Mesendoderm (in vitro differentiated cells): ENCODE measurements around the gene APOBEC3C.
A peak's percentile ranks its signal among the peaks of the same experiment; 100 is the strongest.
"Not testable (repeated sequence)": the region's sequence is repeated elsewhere in the genome, so short reads cannot be mapped to it uniquely, and the experiment has no call there.

Experiments
- DNase-seq: peaks from one replicate; pipeline ENCODE4 v3.0.0; 2013
- H2AK5ac ChIP-seq: 2 replicates; pipeline ENCODE4 v1.6.1; 2013; ENCODE audit warnings: low read length, inconsistent platforms
- H2BK120ac ChIP-seq: 2 replicates; pipeline ENCODE4 v1.6.1; 2013; ENCODE audit warnings: low read depth, mild to moderate bottlenecking, low read length, moderate library complexity, mixed read lengths
- H2BK15ac ChIP-seq: replicated peaks from 2 replicates; pipeline ENCODE4 v1.6.1; 2013; ENCODE audit warnings: low read depth, mild to moderate bottlenecking, moderate library complexity
- H2BK5ac ChIP-seq: 2 replicates; pipeline ENCODE4 v1.6.1; 2013; ENCODE audit warnings: low read length, inconsistent platforms
- H3K18ac ChIP-seq: 2 replicates; pipeline ENCODE4 v1.6.1; 2013; ENCODE audit warnings: mild to moderate bottlenecking, low read length, mixed read lengths
- H3K23ac ChIP-seq: one replicate; pipeline ENCODE4 v1.6.1; 2013; ENCODE audit warnings: low read length
- H3K27ac ChIP-seq: 2 replicates; pipeline ENCODE4 v1.5.1; 2013; ENCODE audit warnings: low read depth, mild to moderate bottlenecking, inconsistent platforms, low read length, moderate library complexity
- H3K27me3 ChIP-seq: 2 replicates; pipeline ENCODE4 v1.6.1; 2013; ENCODE audit warnings: low read length, control low read depth, mild to moderate bottlenecking, inconsistent platforms; ENCODE audit not compliant: insufficient read depth, poor library complexity
- H3K36me3 ChIP-seq: 2 replicates; pipeline ENCODE4 v1.6.1; 2013; ENCODE audit warnings: low read length, inconsistent platforms; ENCODE audit not compliant: control insufficient read depth, insufficient read depth
- H3K4ac ChIP-seq: one replicate; pipeline ENCODE4 v1.6.1; 2013; ENCODE audit warnings: low read depth, mild to moderate bottlenecking, low read length, moderate library complexity
- H3K4me1 ChIP-seq: 2 replicates; pipeline ENCODE4 v1.6.1; 2013; ENCODE audit warnings: low read depth, low read length, inconsistent platforms; ENCODE audit not compliant: control insufficient read depth
- H3K4me2 ChIP-seq: 2 replicates; pipeline ENCODE4 v1.6.1; 2013; ENCODE audit warnings: low read length
- H3K4me3 ChIP-seq: 2 replicates; pipeline ENCODE4 v1.5.1; 2013; ENCODE audit warnings: mild to moderate bottlenecking, low read length
- H3K56ac ChIP-seq: one replicate; pipeline ENCODE4 v1.6.1; 2013; ENCODE audit warnings: low read length
- H3K79me1 ChIP-seq: 2 replicates; pipeline ENCODE4 v1.6.1; 2013; ENCODE audit warnings: low read length, inconsistent platforms
- H3K79me2 ChIP-seq: 2 replicates; pipeline ENCODE4 v1.6.1; 2013; ENCODE audit warnings: mild to moderate bottlenecking, low read length; ENCODE audit not compliant: control insufficient read depth, insufficient read depth
- H3K9ac ChIP-seq: 2 replicates; pipeline ENCODE4 v1.6.1; 2013; ENCODE audit warnings: low read length, inconsistent platforms
- H4K5ac ChIP-seq: one replicate; pipeline ENCODE4 v1.6.1; 2013; ENCODE audit warnings: low read length
- H4K8ac ChIP-seq: one replicate; pipeline ENCODE4 v1.6.1; 2013; ENCODE audit warnings: low read depth, mild to moderate bottlenecking, control low read depth, low read length, moderate library complexity
- WGBS: extraction: QIAGEN DNeasy Blood & Tissue Kit; methylation state at CpG from one replicate; pipeline ENCODE4 v1.1.7; 2013; ENCODE audit warnings: low lambda C conversion rate, missing lambda C conversion rate; ENCODE audit not compliant: insufficient coverage; ENCODE audit errors: extremely low coverage; 5-methylcytosine and 5-hydroxymethylcytosine counted together

Gene APOBEC3C

DNA sequence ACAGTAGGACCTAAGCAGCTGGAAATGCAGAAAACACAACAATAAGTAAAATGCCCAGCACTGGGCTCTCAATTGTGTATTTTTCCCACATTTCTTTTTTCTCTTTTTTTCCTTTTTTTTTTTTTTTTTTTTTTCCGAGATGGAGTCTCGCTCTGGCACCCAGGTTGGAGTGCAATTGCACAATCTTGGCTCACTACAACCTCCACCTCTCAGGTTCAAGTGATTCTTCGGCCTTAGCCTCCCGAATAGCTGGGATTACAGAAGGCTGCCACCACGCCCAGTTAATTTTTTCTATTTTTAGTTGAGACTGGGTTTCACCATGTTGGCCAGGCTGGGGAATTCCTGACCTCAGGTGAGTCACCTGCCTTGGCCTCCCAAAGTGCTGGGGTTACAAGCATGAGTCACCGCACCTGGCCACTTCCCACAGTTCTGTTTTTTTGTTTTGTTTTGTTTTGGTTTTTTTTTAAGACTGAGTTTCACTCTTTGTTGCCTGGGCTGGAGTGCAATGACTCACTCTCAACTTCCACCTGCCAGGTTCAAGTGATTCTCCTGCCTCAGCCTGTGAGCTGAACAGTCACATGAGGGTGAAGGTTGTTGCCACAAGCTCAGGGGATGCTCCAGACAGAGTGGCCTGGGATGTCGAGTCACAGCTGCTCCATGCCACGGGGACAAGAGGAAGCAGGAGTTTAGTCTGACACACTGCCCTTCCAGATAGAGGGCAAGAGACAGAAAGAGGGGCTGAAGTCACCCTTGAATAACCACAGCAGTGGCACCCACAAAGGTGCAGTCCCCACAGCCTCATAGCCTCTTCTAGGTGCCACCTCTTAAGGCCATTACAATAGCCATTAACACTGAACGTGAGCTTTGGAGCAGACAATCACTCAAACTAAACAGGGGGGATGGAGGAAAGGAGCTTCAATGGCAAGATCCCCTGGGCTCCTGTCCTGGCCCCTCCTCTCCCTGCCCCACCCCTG is 29.0 kb upstream of the APOBEC3C start:
- not testable (repeated sequence) for H3K79me1 ChIP-seq, H3K9ac ChIP-seq, H3K4me2 ChIP-seq, H2AK5ac ChIP-seq, H3K23ac ChIP-seq, H2BK15ac ChIP-seq, H4K8ac ChIP-seq, H2BK120ac ChIP-seq, H3K27me3 ChIP-seq, H3K79me2 ChIP-seq, H3K4ac ChIP-seq, H3K4me1 ChIP-seq, H4K5ac ChIP-seq, H3K4me3 ChIP-seq, H3K27ac ChIP-seq, H3K56ac ChIP-seq, H3K36me3 ChIP-seq, H3K18ac ChIP-seq, H2BK5ac ChIP-seq
- WGBS, result no CpG with 5 or more reads among the region's 9 CpGs
- DNase-seq, result peak; percentile 64

DNA sequence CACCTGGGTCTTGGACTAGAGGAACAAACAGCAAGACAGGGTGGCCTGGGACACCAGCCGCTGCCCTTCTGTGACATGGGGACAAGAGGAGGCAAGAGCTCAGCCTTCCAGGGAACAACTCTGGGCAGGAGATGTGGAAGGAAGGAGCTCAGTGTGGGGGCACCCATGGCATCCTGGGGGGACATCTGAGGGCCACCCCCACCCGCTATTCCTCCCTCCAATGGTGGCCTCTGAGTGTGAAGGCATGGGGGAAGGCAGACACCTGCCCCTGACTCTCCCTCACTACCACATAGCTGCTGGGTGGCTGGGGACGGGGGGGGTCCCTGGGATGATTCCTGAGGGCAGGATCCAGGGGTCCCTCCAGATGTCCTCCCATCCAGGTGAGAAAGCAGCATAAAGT is 27.4 kb upstream of the APOBEC3C start:
- no peak overlapping the region for H3K9ac ChIP-seq
- no peak overlapping the region for H3K4ac ChIP-seq
- no peaks in the 10 kb centered on the region for H3K79me1 ChIP-seq
- H2BK120ac ChIP-seq, result no peak overlapping the region
- no peak overlapping the region for H3K56ac ChIP-seq
- no peak overlapping the region for H3K4me2 ChIP-seq
- no peaks in the 10 kb centered on the region for H3K27me3 ChIP-seq
- H4K8ac ChIP-seq, result no peak overlapping the region
- H2BK15ac ChIP-seq, result no peak overlapping the region
- H2BK5ac ChIP-seq, result no peak overlapping the region
- no CpG with 5 or more reads among the region's 3 CpGs for WGBS
- no peaks in the 10 kb centered on the region for H3K4me1 ChIP-seq
- H3K79me2 ChIP-seq, result no peaks in the 10 kb centered on the region
- H3K23ac ChIP-seq, result no peak overlapping the region
- no peak overlapping the region for H3K4me3 ChIP-seq
- no peak overlapping the region for H3K18ac ChIP-seq
- H3K36me3 ChIP-seq, result no peaks in the 10 kb centered on the region
- no peak overlapping the region for H3K27ac ChIP-seq
- H4K5ac ChIP-seq, result no peak overlapping the region
- DNase-seq, result no peak
- no peak overlapping the region for H2AK5ac ChIP-seq

DNA sequence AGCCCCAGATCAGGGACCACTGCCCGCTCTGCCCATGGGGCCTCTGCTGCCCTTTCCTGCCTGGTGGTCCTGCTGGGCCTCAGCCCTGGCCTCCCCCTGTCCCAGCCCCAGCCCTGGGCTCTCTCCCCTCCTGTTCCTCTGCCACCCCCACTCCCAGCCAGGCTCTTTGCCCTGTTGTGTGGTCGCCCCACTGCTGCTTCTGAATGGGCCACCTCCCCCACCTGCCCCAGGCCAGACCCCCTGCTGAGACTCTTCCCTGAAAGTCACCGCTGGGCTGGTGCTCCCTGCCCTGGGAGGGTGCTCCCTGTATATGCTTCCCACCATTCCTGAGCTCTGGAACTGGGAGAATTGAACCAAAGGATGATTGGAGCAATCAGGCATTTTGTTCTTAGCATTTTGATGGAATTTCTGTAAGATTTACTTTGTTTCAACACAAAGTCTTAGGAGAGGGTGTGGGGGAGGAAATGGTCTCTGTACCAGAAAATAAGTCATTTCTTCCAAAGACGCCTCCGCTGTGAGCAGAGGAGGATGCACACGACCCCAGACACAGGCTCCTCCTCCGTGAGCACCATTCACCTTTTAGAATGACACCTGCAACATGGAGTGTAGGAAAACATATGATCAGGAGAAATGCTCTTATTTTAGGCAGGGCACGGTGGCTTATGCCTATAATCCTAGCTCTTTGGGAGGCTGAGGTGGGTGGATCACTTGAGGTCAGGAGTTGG is 26.7 kb upstream of the APOBEC3C start:
- H3K56ac ChIP-seq, result peak overlapping the region; percentile 34
- H3K79me1 ChIP-seq, result no peaks in the 10 kb centered on the region
- H2AK5ac ChIP-seq, result no peak overlapping the region
- no peak overlapping the region for H4K8ac ChIP-seq
- no peak overlapping the region for H3K27ac ChIP-seq
- no peaks in the 10 kb centered on the region for H3K27me3 ChIP-seq
- H2BK5ac ChIP-seq, result no peak overlapping the region
- H2BK120ac ChIP-seq, result no peak overlapping the region
- no peak overlapping the region for H3K9ac ChIP-seq
- H3K79me2 ChIP-seq, result no peaks in the 10 kb centered on the region
- no peak overlapping the region for H4K5ac ChIP-seq
- no peaks in the 10 kb centered on the region for H3K36me3 ChIP-seq
- DNase-seq, result no peak
- no peak overlapping the region for H3K4me2 ChIP-seq
- no peaks in the 10 kb centered on the region for H3K4me1 ChIP-seq
- no peak overlapping the region for H3K23ac ChIP-seq
- H3K4me3 ChIP-seq, result no peak overlapping the region
- no peak overlapping the region for H3K4ac ChIP-seq
- no CpG with 5 or more reads among the region's 8 CpGs for WGBS
- no peak overlapping the region for H2BK15ac ChIP-seq
- H3K18ac ChIP-seq, result no peak overlapping the region

DNA sequence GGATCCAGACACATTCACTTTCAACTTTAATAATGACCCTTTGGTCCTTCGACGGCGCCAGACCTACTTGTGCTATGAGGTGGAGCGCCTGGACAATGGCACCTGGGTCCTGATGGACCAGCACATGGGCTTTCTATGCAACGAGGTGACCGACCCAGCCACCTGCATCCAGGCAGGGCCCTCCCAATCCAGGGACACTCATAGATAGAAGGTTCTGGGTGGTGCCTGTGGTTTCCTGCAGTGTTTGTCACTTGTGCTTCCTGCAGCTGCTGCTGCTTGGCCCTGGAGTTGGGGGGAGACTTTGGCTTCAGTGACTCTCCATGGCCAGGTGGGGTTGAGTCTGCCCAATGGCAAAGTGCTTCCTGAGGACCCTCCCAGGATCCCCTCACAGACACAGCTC is 24.6 kb upstream of the APOBEC3C start:
- H3K4me3 ChIP-seq, result no peak overlapping the region
- no peaks in the 10 kb centered on the region for H3K79me2 ChIP-seq
- no peak overlapping the region for H2BK15ac ChIP-seq
- H3K23ac ChIP-seq, result no peak overlapping the region
- H2BK5ac ChIP-seq, result no peak overlapping the region
- no peak overlapping the region for H3K4ac ChIP-seq
- H3K27ac ChIP-seq, result no peak overlapping the region
- no peak overlapping the region for H3K18ac ChIP-seq
- WGBS, result no CpG with 5 or more reads among the region's 6 CpGs
- no peaks in the 10 kb centered on the region for H3K36me3 ChIP-seq
- no peaks in the 10 kb centered on the region for H3K4me1 ChIP-seq
- H2BK120ac ChIP-seq, result no peak overlapping the region
- DNase-seq, result no peak
- no peak overlapping the region for H4K8ac ChIP-seq
- H3K9ac ChIP-seq, result no peak overlapping the region
- H3K56ac ChIP-seq, result no peak overlapping the region
- no peak overlapping the region for H2AK5ac ChIP-seq
- no peak overlapping the region for H3K4me2 ChIP-seq
- no peaks in the 10 kb centered on the region for H3K27me3 ChIP-seq
- no peaks in the 10 kb centered on the region for H3K79me1 ChIP-seq
- no peak overlapping the region for H4K5ac ChIP-seq

DNA sequence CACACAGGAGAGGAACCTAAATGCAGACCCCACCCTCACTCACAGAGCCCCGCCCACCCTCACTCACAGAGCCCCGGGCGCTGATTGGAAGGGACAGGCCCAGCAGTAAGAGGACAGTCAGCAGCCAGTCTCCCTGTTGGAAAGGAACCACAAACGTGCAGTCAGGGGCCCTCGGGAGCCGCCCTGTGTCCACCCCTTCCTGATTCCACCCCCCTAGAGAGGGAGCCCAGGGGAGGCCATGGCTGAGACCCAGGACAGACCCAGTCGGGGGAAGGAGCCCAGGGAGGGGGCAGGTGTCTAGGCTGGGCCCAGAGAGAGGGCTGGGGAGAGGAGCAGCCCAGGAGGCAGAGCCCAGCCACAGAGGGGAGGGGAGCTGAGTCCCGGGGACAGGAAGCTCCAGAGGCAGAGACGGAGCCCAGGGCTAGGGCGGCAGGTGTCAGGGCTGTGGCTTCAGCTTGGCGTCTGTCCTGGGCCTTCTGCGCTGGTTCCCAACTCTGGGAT is 21.1 kb upstream of the APOBEC3C start:
- not testable (repeated sequence) for H3K79me1 ChIP-seq, H3K27ac ChIP-seq, H3K9ac ChIP-seq, H3K79me2 ChIP-seq, H4K8ac ChIP-seq, H2BK5ac ChIP-seq, H3K4me2 ChIP-seq, H3K27me3 ChIP-seq, H3K36me3 ChIP-seq, H3K23ac ChIP-seq, H3K4ac ChIP-seq, H3K4me1 ChIP-seq, H2BK120ac ChIP-seq, H3K4me3 ChIP-seq, H2BK15ac ChIP-seq, H4K5ac ChIP-seq, H3K18ac ChIP-seq, H2AK5ac ChIP-seq
- H3K56ac ChIP-seq, result peak overlapping the region; percentile 57
- WGBS, result no CpG with 5 or more reads among the region's 12 CpGs
- peak; percentile 74 for DNase-seq
